Astrocyte of the spinal cord (primary cell): Measurements from ENCODE around the gene PIK3R2.

Source experiments
- DNase-seq: peaks from one replicate; pipeline ENCODE4 v3.0.0; 2011; ENCODE audit warnings: low read depth, low spot score
- H3K4me3 ChIP-seq: 2 replicates; pipeline ENCODE4 v1.5.1; 2011; ENCODE audit warnings: low read depth, mild to moderate bottlenecking, low read length, moderate library complexity
- CTCF ChIP-seq: IDR thresholded peaks from 2 replicates; pipeline ENCODE4 v1.5.1; 2012; ENCODE audit warnings: low read depth, mild to moderate bottlenecking, low read length, inconsistent platforms
- in situ Hi-C: cut with HindIII; loops from 2 replicates; pipeline ENCODE4 v1.10.0; 2017; ENCODE audit warnings: low sequenced_read_pairs

Gene PIK3R2

GRCh38 chr19:18171605-18172327 is 18.8 kb downstream of the PIK3R2 start:
- no peak for TF ChIP-seq CTCF
- H3K4me3 ChIP-seq, result no peak overlapping the region
- in situ Hi-C loops, result no loop called here
- DNase-seq, result no peak

GRCh38 chr19:18172331-18173053 is 19.5 kb downstream of the PIK3R2 start:
- no peak overlapping the region for H3K4me3 ChIP-seq
- no peak for TF ChIP-seq CTCF
- in situ Hi-C loops, result no loop called here
- DNase-seq, result no peak

- no peak for DNase-seq
- in situ Hi-C loops, result no loop called here
- H3K4me3 ChIP-seq, result no peak overlapping the region
- TF ChIP-seq CTCF, result no peak
Observed at GRCh38 chr19:18173054-18173571, 20.1 kb downstream of the PIK3R2 start.

GRCh38 chr19:18173572-18174288 is 20.8 kb downstream of the PIK3R2 start, which contains the start of gene IFI30:
TSS of gene IFI30 (plus strand) at chr19:18173813. CDS start at chr19:18173842, 29 bp downstream.
- peak within 1 kb of the TSS; percentile 57 for H3K4me3 ChIP-seq
- TF ChIP-seq CTCF, result no peak
- no peak for DNase-seq
- in situ Hi-C loops, result no loop called here

- no peak overlapping the region for H3K4me3 ChIP-seq
- in situ Hi-C loops, result no loop called here
- no peak for DNase-seq
- no peak for TF ChIP-seq CTCF
Observed at GRCh38 chr19:18174983-18175382, 22.0 kb downstream of the PIK3R2 start.

GRCh38 chr19:18176367-18177310 is 23.7 kb downstream of the PIK3R2 start:
- in situ Hi-C loops, result no loop called here

More at GRCh38 chr19:18176367-18177310, 23.7 kb downstream of the PIK3R2 start:
- no peak for DNase-seq
- no peak overlapping the region for H3K4me3 ChIP-seq
- no peak for TF ChIP-seq CTCF
